SK-N-SH (cell line): ENCODE data around the gene ARIH2. TPM values are rescaled to one million over a fixed set of nuclear protein-coding genes. Genes with fewer than 3 reads are reported as not detected.

Experiments used
- CTCF ChIA-PET: fragments of 300-600, 350-600 bp; formaldehyde crosslinking; extraction: SDS; loops from one replicate; lab custom pipeline; 2021; lab: Yijun Ruan, JAX
- POLR2A ChIA-PET: fragments of 350-600 bp; sonication (Branson Sonifier 250); formaldehyde crosslinking; extraction: SDS; loops from one replicate; lab custom pipeline; 2020; ENCODE audit warnings: antibody characterized with exemption, inconsistent platforms; lab: Yijun Ruan, JAX
- DNase-seq: peaks from one replicate; pipeline ENCODE4 v3.0.0; 2012
- H2AFZ ChIP-seq: fragments of 200-600 bp; sonication (generic); 2 replicates; pipeline ENCODE4 v1.8.1; 2016; ENCODE audit warnings: antibody characterized with exemption, mild to moderate bottlenecking, low read depth
- H3F3A ChIP-seq: fragments of 200-600 bp; sonication (generic); replicated peaks from 2 replicates; pipeline ENCODE3; 2016; ENCODE audit warnings: antibody characterized with exemption, mild to moderate bottlenecking; ENCODE audit not compliant: insufficient read depth
- H3K27ac ChIP-seq, 2 experiments: fragments of 200-500 bp in 1 of 2; fragments of 200-600 bp in 1 of 2; sonication (Bioruptor generic) in 1 of 2; sonication (generic), shearing (Covaris generic) in 1 of 2; 2 replicates each; pipeline versions ENCODE4 v1.5.1 to v1.6.1; 2014 to 2016; ENCODE audit warnings: low read depth in 2 of 2, inconsistent platforms in 1 of 2, low read length in 1 of 2, mild to moderate bottlenecking in 1 of 2, mixed read lengths in 1 of 2
- H3K27me3 ChIP-seq: fragments of 200-600 bp; sonication (generic), shearing (Covaris generic); 2 replicates; pipeline ENCODE4 v1.6.1; 2016; ENCODE audit warnings: mixed run types; ENCODE audit not compliant: insufficient read depth
- H3K36me3 ChIP-seq, 2 experiments: fragments of 200-500 bp in 1 of 2; fragments of 200-600 bp in 1 of 2; sonication (Bioruptor generic) in 1 of 2; sonication (generic) in 1 of 2; replicated peaks in 1 of 2; 2 replicates each; pipeline versions ENCODE3 to v1.5.1; 2014 to 2016; ENCODE audit warnings: low read length in 1 of 2, mild to moderate bottlenecking in 1 of 2; ENCODE audit not compliant: insufficient read depth in 2 of 2, control insufficient read depth in 1 of 2
- H3K4me1 ChIP-seq, 2 experiments: fragments of 200-500 bp in 1 of 2; fragments of 200-600 bp in 1 of 2; sonication (Bioruptor generic) in 1 of 2; sonication (generic), shearing (Covaris generic) in 1 of 2; 2 replicates each; pipeline versions ENCODE4 v1.5.1 to v1.6.1; 2014 to 2016; ENCODE audit warnings: low read depth in 1 of 2, low read length in 1 of 2, mixed run types in 1 of 2; ENCODE audit not compliant: insufficient read depth in 2 of 2, control insufficient read depth in 1 of 2
- H3K4me2 ChIP-seq: fragments of 200-600 bp; sonication (generic), shearing (Covaris generic); 2 replicates; pipeline ENCODE4 v1.6.1; 2017; ENCODE audit warnings: mixed run types
- H3K4me3 ChIP-seq, 2 experiments: fragments of 200-500 bp in 1 of 2; fragments of 200-600 bp in 1 of 2; sonication (Bioruptor generic) in 1 of 2; sonication (generic), shearing (Covaris generic) in 1 of 2; 2 replicates each; pipeline versions ENCODE4 v1.5.1 to v1.8.1; 2014 to 2016; ENCODE audit warnings: low read depth in 2 of 2, inconsistent platforms in 1 of 2, low read length in 1 of 2, mild to moderate bottlenecking in 1 of 2, mixed read lengths in 1 of 2, moderate library complexity in 1 of 2
- H3K79me2 ChIP-seq: fragments of 200-600 bp; sonication (generic); 2 replicates; pipeline ENCODE4 v1.8.1; 2017; ENCODE audit warnings: mild to moderate bottlenecking; ENCODE audit not compliant: insufficient read depth
- H3K9ac ChIP-seq: fragments of 200-600 bp; sonication (generic); 2 replicates; pipeline ENCODE4 v1.6.1; 2017; ENCODE audit warnings: mixed run types
- H3K9me2 ChIP-seq: fragments of 200-600 bp; sonication (generic); 2 replicates; pipeline ENCODE4 v1.6.1; 2017; ENCODE audit warnings: mixed run types
- H3K9me3 ChIP-seq: fragments of 200-600 bp; sonication (generic); 2 replicates; pipeline ENCODE4 v1.6.1; 2017; ENCODE audit warnings: mixed run types, mild to moderate bottlenecking, moderate library complexity
- H4K20me1 ChIP-seq: fragments of 200-600 bp; sonication (generic); 2 replicates; pipeline ENCODE4 v1.6.1; 2017; ENCODE audit warnings: mild to moderate bottlenecking, mixed run types; ENCODE audit not compliant: insufficient read depth
- CHD2 ChIP-seq: fragments of 150-350 bp; IDR thresholded peaks from 2 replicates; pipeline ENCODE4 v1.6.1; 2018; ENCODE audit warnings: low read length; ENCODE audit not compliant: partially characterized antibody
- ELF1 ChIP-seq: IDR thresholded peaks from 2 replicates; pipeline ENCODE4 v1.4.0; 2012
- EP300 ChIP-seq, 2 experiments: IDR thresholded peaks; 2 replicates each; pipeline versions ENCODE4 v1.4.0 to v1.6.1; 2012; ENCODE audit warnings: borderline replicate concordance in 1 of 2, low read depth in 1 of 2, low read length in 1 of 2
- EZH2phosphoT487 ChIP-seq: fragments of 200-600 bp; sonication (generic); IDR thresholded peaks from 2 replicates; pipeline ENCODE4 v1.6.1; 2017; ENCODE audit warnings: low read depth, mixed run types, mild to moderate bottlenecking, antibody characterized with exemption, moderate library complexity, borderline replicate concordance
- FOSL2 ChIP-seq: IDR thresholded peaks from 2 replicates; pipeline ENCODE4 v1.4.0; 2012; ENCODE audit warnings: low read depth, mild to moderate bottlenecking, moderate library complexity, borderline replicate concordance
- FOXJ3 ChIP-seq: sonication (generic); formaldehyde crosslinking; IDR thresholded peaks from 2 replicates; pipeline ENCODE4 v1.5.1; 2020; ENCODE audit warnings: mild to moderate bottlenecking, missing genetic modification reagents
- FOXM1 ChIP-seq: IDR thresholded peaks from 2 replicates; pipeline ENCODE4 v1.4.0; 2012; ENCODE audit warnings: low read depth, mild to moderate bottlenecking
- GABPA ChIP-seq: IDR thresholded peaks from 2 replicates; pipeline ENCODE4 v1.4.0; 2012; ENCODE audit warnings: low read depth, mild to moderate bottlenecking
- MEF2A ChIP-seq: IDR thresholded peaks from 2 replicates; pipeline ENCODE4 v1.4.0; 2012; ENCODE audit warnings: low read depth, borderline replicate concordance
- MXI1 ChIP-seq: IDR thresholded peaks from 2 replicates; pipeline ENCODE4 v1.6.1; 2012; ENCODE audit warnings: mild to moderate bottlenecking, low read depth, low read length, improper control_type of control experiment
- NFIC ChIP-seq: IDR thresholded peaks from 2 replicates; pipeline ENCODE4 v1.4.0; 2012; ENCODE audit warnings: borderline replicate concordance
- POLR2AphosphoS5 ChIP-seq: IDR thresholded peaks from 2 replicates; pipeline ENCODE4 v1.6.1; 2012; ENCODE audit warnings: low read depth, low read length
- RAD21 ChIP-seq: IDR thresholded peaks from 2 replicates; pipeline ENCODE4 v1.6.1; 2012; ENCODE audit warnings: mild to moderate bottlenecking, low read length
- RFX5 ChIP-seq: IDR thresholded peaks from 2 replicates; pipeline ENCODE4 v1.6.1; 2012; ENCODE audit warnings: mild to moderate bottlenecking, improper control_type of control experiment, low read length
- RXRA ChIP-seq: IDR thresholded peaks from 2 replicates; pipeline ENCODE4 v1.4.0; 2012; ENCODE audit warnings: low read depth, mild to moderate bottlenecking, borderline replicate concordance
- SMC3 ChIP-seq: IDR thresholded peaks from 2 replicates; pipeline ENCODE4 v1.6.1; 2012; ENCODE audit warnings: low read depth, low read length, improper control_type of control experiment
- TAF1 ChIP-seq: IDR thresholded peaks from 2 replicates; pipeline ENCODE4 v1.6.1; 2012; ENCODE audit warnings: low read depth, mild to moderate bottlenecking, low read length, moderate library complexity, borderline replicate concordance
- TCF12 ChIP-seq: IDR thresholded peaks from 2 replicates; pipeline ENCODE4 v1.4.0; 2012
- USF1 ChIP-seq: IDR thresholded peaks from 2 replicates; pipeline ENCODE4 v1.4.0; 2012; ENCODE audit warnings: low read depth, borderline replicate concordance
- USF2 ChIP-seq: fragments of 150-350 bp; IDR thresholded peaks from 2 replicates; pipeline ENCODE4 v1.6.1; 2017; ENCODE audit warnings: antibody characterized with exemption, low read length, low read depth, borderline replicate concordance
- YY1 ChIP-seq: IDR thresholded peaks from 2 replicates; pipeline ENCODE4 v1.4.0; 2012; ENCODE audit warnings: low read depth, mild to moderate bottlenecking
- ZBTB33 ChIP-seq: IDR thresholded peaks from 2 replicates; pipeline ENCODE4 v1.4.0; 2012; ENCODE audit warnings: low read depth, borderline replicate concordance
- WGBS: methylation state at CpG from one replicate; pipeline ENCODE4 v1.1.6; 2017; ENCODE audit warnings: low lambda C conversion rate; 5-methylcytosine and 5-hydroxymethylcytosine counted together
- polyA plus RNA-seq, 3 experiments: library from polyadenylated mRNA; depleted of rRNA; stranded (reverse); fragments of >200 nt; gene quantifications; 2 replicates each; pipeline ENCODE4 v1.2.3, GENCODE V29; 2012

Gene ARIH2
- polyA plus RNA-seq, 1 of the 3 experiments (the other 2 are of a cell fraction) = 69.7 TPM

DNA sequence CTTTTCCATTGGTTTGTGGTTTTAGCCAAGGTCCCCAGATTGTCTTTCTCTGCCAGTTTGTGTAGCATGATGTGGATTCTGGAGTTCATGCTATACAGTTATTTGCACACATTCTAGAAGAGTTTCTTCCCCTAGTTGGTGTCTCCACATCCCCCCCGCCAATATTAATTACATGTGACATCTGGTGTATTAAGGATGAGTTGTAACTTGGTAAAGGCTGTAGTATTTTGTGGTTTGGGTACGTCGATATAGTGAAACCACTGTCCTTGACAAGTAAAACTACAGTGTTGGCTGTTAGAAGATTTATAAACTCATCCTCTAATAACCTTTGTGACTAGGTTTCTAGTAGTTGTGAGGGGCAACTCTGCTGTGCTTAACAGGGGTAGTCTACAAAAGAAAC is 47.7 kb downstream of the ARIH2 start:
- no peak overlapping the region for H3K27ac ChIP-seq
- H2AFZ ChIP-seq = no peak overlapping the region
- DNase-seq = no peak
- POLR2A ChIA-PET = no interaction called here
- no peaks in the 10 kb centered on the region for H3F3A ChIP-seq
- no peaks in the 10 kb centered on the region for H3K9me2 ChIP-seq
- no peaks in the 10 kb centered on the region for H3K4me1 ChIP-seq
- no peak overlapping the region for H3K4me2 ChIP-seq
- H3K79me2 ChIP-seq = peaks cover 10% of the 10 kb centered on the region
- H3K4me3 ChIP-seq = no peak overlapping the region
- CTCF ChIA-PET = interaction anchor here (1.0 to 1.8 kb wide), 3 partner anchors 13 to 48 kb away, joined by 3 to 7 read pairs (median 3); no protein-coding TSS in a partner anchor
- no peaks in the 10 kb centered on the region for H4K20me1 ChIP-seq
- no peaks in the 10 kb centered on the region for H3K27me3 ChIP-seq
- H3K9me3 ChIP-seq = no peaks in the 10 kb centered on the region
- 97% methylated on average over 3 of the region's 3 CpGs for whole genome bisulfite sequencing
- peaks cover 29 to 53% of the 10 kb centered on the region in 2 experiments for H3K36me3 ChIP-seq
- TF ChIP-seq EP300 (IDR thresholded peaks at IDR 0.05; ENCODE audit: borderline replicate concordance in 1 of 2, low read depth in 1 of 2, low read length in 1 of 2) = no peak
- no peak for TF ChIP-seq SMC3
- TF ChIP-seq TAF1 = no peak
- TF ChIP-seq FOSL2 = no peak
- no peak for TF ChIP-seq ELF1
- no peak for TF ChIP-seq TCF12
- TF ChIP-seq FOXJ3 (CRISPR knock-in tag) = no peak
- TF ChIP-seq MXI1 = no peak
- TF ChIP-seq ZBTB33 = no peak
- no peak for TF ChIP-seq MEF2A
- no peak for TF ChIP-seq FOXM1
- no peak for TF ChIP-seq RFX5
- H3K9ac ChIP-seq = no peak overlapping the region

DNA sequence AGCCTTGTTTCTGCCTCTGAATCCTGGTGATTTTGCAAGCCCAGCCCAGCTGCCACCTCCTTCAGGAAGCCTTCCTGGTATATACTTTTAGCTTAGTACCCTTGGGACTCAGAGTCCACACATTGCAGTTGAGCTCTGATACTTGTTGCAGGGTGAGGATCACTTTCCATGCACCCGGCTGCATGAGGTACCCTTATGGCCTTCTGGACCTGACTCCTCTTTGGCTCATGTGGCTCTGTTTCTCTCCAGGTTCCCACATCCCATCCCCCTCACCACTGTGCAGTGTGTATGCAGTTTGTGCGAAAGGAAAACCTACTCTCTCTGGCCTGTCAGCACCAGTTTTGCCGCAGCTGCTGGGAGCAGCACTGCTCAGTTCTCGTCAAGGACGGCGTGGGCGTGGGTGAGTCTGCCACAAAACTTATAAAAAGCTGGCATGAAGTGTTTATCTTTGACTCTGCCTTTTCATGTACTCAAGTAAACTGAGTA is 48.3 kb downstream of the ARIH2 start:
- 97% methylated on average over 7 of the region's 7 CpGs for WGBS
- no peaks in the 10 kb centered on the region for H4K20me1 ChIP-seq
- ChIA-PET CTCF (interaction anchor here (0.8 to 1.8 kb wide), 4 partner anchors 8 to 48 kb away, joined by 3 to 7 read pairs (median 3); no protein-coding TSS in a partner anchor), POLR2A (no interaction called here)
- no peaks in the 10 kb centered on the region for H3K9me2 ChIP-seq
- H3K27me3 ChIP-seq = no peaks in the 10 kb centered on the region
- H3K4me2 ChIP-seq = no peak overlapping the region
- no peak for DNase-seq
- no peaks in the 10 kb centered on the region for H3K4me1 ChIP-seq
- no peaks in the 10 kb centered on the region for H3F3A ChIP-seq
- H3K27ac ChIP-seq = no peak overlapping the region
- no peak for TF ChIP-seq ELF1
- no peak for TF ChIP-seq NFIC
- no peak for TF ChIP-seq GABPA
- no peak for TF ChIP-seq YY1
- TF ChIP-seq RFX5 = no peak
- no peak for TF ChIP-seq ZBTB33
- no peak for TF ChIP-seq USF1
- no peak for TF ChIP-seq TCF12
- TF ChIP-seq USF2 = no peak
- no peak for TF ChIP-seq FOXM1
- no peak for TF ChIP-seq MEF2A
- no peak for TF ChIP-seq RXRA
- TF ChIP-seq MXI1 = no peak
- TF ChIP-seq RAD21 = no peak
- no peak for TF ChIP-seq TAF1
- no peak for TF ChIP-seq SMC3
- TF ChIP-seq EZH2phosphoT487 = no peak
- TF ChIP-seq POLR2AphosphoS5 = no peak
- TF ChIP-seq CHD2 = no peak
- TF ChIP-seq FOSL2 = no peak
- H2AFZ ChIP-seq = no peak overlapping the region
- H3K4me3 ChIP-seq = no peak overlapping the region
- peaks cover 33 to 53% of the 10 kb centered on the region in 2 experiments for H3K36me3 ChIP-seq
- no peak overlapping the region for H3K9ac ChIP-seq
- H3K79me2 ChIP-seq = peaks cover 9% of the 10 kb centered on the region
- no peaks in the 10 kb centered on the region for H3K9me3 ChIP-seq
